Fibroblast of lung (primary cell): ENCODE measurements around the gene SORCS2.

Experiments
- EZH2 ChIP-seq: IDR thresholded peaks from 2 replicates; pipeline ENCODE4 v1.5.1; 2012; ENCODE audit warnings: low read length, control low read depth, mild to moderate bottlenecking; ENCODE audit errors: missing control alignments
- TF ChIP-seq, protein P1 (sequence below), 2 donors: IDR thresholded peaks in 1 of 2; conservative IDR thresholded peaks in 1 of 2; 1 replicate in 1 of 2; 2 replicates in 1 of 2; pipeline ENCODE4 v1.5.1; 2011 to 2012; ENCODE audit warnings: low read length in 2 of 2, control low read depth in 1 of 2, inconsistent platforms in 1 of 2, low read depth in 1 of 2, mild to moderate bottlenecking in 1 of 2

- TF ChIP-seq, protein P1, sequence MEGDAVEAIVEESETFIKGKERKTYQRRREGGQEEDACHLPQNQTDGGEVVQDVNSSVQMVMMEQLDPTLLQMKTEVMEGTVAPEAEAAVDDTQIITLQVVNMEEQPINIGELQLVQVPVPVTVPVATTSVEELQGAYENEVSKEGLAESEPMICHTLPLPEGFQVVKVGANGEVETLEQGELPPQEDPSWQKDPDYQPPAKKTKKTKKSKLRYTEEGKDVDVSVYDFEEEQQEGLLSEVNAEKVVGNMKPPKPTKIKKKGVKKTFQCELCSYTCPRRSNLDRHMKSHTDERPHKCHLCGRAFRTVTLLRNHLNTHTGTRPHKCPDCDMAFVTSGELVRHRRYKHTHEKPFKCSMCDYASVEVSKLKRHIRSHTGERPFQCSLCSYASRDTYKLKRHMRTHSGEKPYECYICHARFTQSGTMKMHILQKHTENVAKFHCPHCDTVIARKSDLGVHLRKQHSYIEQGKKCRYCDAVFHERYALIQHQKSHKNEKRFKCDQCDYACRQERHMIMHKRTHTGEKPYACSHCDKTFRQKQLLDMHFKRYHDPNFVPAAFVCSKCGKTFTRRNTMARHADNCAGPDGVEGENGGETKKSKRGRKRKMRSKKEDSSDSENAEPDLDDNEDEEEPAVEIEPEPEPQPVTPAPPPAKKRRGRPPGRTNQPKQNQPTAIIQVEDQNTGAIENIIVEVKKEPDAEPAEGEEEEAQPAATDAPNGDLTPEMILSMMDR (conservative IDR thresholded peaks at IDR 0.05 in 1 of 2, IDR thresholded peaks at IDR 0.05 in 1 of 2; ENCODE audit: low read depth in 1 of 2, low read length in 2 of 2), result no peak
- TF ChIP-seq EZH2, result no peak
Measured at GRCh38 chr4:7214359-7214758, 22.0 kb downstream of the SORCS2 start.
